Measurements from ENCODE around the gene EDAR.

DNA sequence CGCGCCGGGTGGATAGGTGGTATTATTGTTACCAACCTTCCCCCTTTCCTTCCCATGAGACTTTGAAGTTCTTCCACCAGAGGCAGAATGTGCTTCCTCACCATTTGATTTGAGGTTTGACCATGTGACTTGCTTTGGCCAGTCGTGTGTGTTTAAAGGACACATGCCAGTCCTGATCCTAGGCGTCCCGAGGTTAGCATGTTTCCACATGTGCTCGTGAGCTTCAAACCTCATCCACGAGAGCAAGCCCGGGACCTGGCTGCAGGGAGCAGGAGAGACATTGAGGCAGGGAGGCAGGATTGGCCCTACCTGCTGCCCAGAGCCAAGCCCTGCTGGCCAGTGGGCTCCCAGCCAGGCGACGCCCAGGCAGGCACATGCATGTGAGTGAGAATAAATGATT lies 27.4 kb upstream of the EDAR start:
- TF ChIP-seq GATA2 (IDR thresholded peaks at IDR 0.05; ENCODE audit: low read depth, low read length) = no peak
- TF ChIP-seq GATA3 (IDR thresholded peaks at IDR 0.05; ENCODE audit: low read depth, low read length) = no peak

Data from SH-SY5Y (cell line).